Activated CD8-positive, alpha-beta T cell treated with anti-CD3 and anti-CD28 coated beads, Interleukin-2, amount 10 ng/mL, durations not matched to agents 7 days and 5 days (primary cell): ENCODE data around the gene TPK1. TPM values are rescaled to one million over a fixed set of nuclear protein-coding genes. Genes with fewer than 3 reads are reported as not detected.
"Not testable (repeated sequence)": the region's sequence is repeated elsewhere in the genome, so short reads cannot be mapped to it uniquely, and the experiment has no call there.

ENCODE experiments used
- ATAC-seq: fragments of 150-1000 bp; cut with Tn5 transposase; one replicate; pipeline ENCODE4 v1.10.0; 2021; ENCODE audit warnings: moderate library complexity
- CTCF ChIA-PET: fragments of 350-600 bp; sonication (Branson Sonifier 250); formaldehyde crosslinking; loops from one replicate; lab custom pipeline; 2021; ENCODE audit warnings: antibody characterized with exemption; lab: Charles Lee
- POLR2A ChIA-PET: fragments of 350-600 bp; sonication (Branson Sonifier 250); formaldehyde crosslinking; loops from one replicate; lab custom pipeline; 2021; ENCODE audit warnings: antibody characterized with exemption; lab: Charles Lee
- DNase-seq: peaks from one replicate; pipeline ENCODE4 v3.0.0-alpha.2; 2020
- H3K27ac Mint-ChIP-seq: one replicate; pipeline ENCODE4 v1.8.0; 2021; ENCODE audit warnings: mild to moderate bottlenecking, mixed read lengths
- H3K27me3 Mint-ChIP-seq: one replicate; pipeline ENCODE4 v1.8.0; 2021; ENCODE audit warnings: low read depth, mixed read lengths
- H3K36me3 Mint-ChIP-seq: one replicate; pipeline ENCODE4 v1.8.0; 2021; ENCODE audit warnings: low read depth, mixed read lengths
- H3K4me1 Mint-ChIP-seq: one replicate; pipeline ENCODE4 v1.8.0; 2021; ENCODE audit warnings: low read depth, mixed read lengths
- H3K4me3 Mint-ChIP-seq: one replicate; pipeline ENCODE4 v1.8.0; 2021; ENCODE audit warnings: mild to moderate bottlenecking, mixed read lengths
- H3K9me3 Mint-ChIP-seq: one replicate; pipeline ENCODE4 v1.8.0; 2022; ENCODE audit warnings: mixed read lengths; ENCODE audit not compliant: insufficient read depth
- total RNA-seq, 2 experiments: library from RNA; stranded (reverse); gene quantifications; one replicate each; pipeline ENCODE4 v1.2.3, GENCODE V29; 2021

TPK1 gene
- total RNA-seq, 2 experiments from 2014 or later = 10.2 to 10.7 TPM

GRCh38 chr7:144622745-144623144 is 213.1 kb downstream of the TPK1 start:
- H3K9me3 Mint-ChIP-seq = no peaks in the 10 kb centered on the region
- no peaks in the 10 kb centered on the region for H3K27me3 Mint-ChIP-seq
- H3K36me3 Mint-ChIP-seq = no peaks in the 10 kb centered on the region
- ATAC-seq (no peak), DNase-seq (no peak)
- no peak overlapping the region for H3K27ac Mint-ChIP-seq
- H3K4me3 Mint-ChIP-seq = no peak overlapping the region
- CTCF ChIA-PET = interaction anchor here (0.8 kb wide), 1 partner anchor 21 kb away, joined by 3 read pairs; no protein-coding TSS in a partner anchor
- no peaks in the 10 kb centered on the region for H3K4me1 Mint-ChIP-seq
- POLR2A ChIA-PET = no interaction called here

- Mint-ChIP-seq H3K27me3 (no peaks in the 10 kb centered on the region), H3K4me3 (no peak overlapping the region), H3K4me1 (no peaks in the 10 kb centered on the region), H3K36me3 (no peaks in the 10 kb centered on the region), H3K9me3 (no peaks in the 10 kb centered on the region), H3K27ac (no peak overlapping the region)
- no peak for ATAC-seq
- DNase-seq = no peak
- ChIA-PET CTCF (no interaction called here), POLR2A (no interaction called here)
These were observed 229.6 kb downstream of the TPK1 start for GRCh38 chr7:144606261-144606660.

- ChIA-PET POLR2A (no interaction called here), CTCF (no interaction called here)
- H3K4me3 Mint-ChIP-seq = no peak overlapping the region
- no peak overlapping the region for H3K27ac Mint-ChIP-seq
- H3K4me1 Mint-ChIP-seq = no peaks in the 10 kb centered on the region
- DNase-seq (no peak), ATAC-seq (no peak)
- H3K36me3 Mint-ChIP-seq = no peaks in the 10 kb centered on the region
- no peaks in the 10 kb centered on the region for H3K27me3 Mint-ChIP-seq
- peaks cover 15% of the 10 kb centered on the region for H3K9me3 Mint-ChIP-seq
These were observed 238.9 kb downstream of the TPK1 start for GRCh38 chr7:144596953-144597352.

GRCh38 chr7:144594580-144594979 is 241.3 kb downstream of the TPK1 start:
- CTCF ChIA-PET = interaction anchor here (0.6 kb wide), 1 partner anchor 24 kb away, joined by 3 read pairs; no protein-coding TSS in a partner anchor
- H3K9me3 Mint-ChIP-seq = peaks cover 15% of the 10 kb centered on the region
- POLR2A ChIA-PET = no interaction called here
- no peaks in the 10 kb centered on the region for H3K27me3 Mint-ChIP-seq
- H3K4me3 Mint-ChIP-seq = no peak overlapping the region
- no peaks in the 10 kb centered on the region for H3K4me1 Mint-ChIP-seq
- no peak overlapping the region for H3K27ac Mint-ChIP-seq
- ATAC-seq (no peak), DNase-seq (no peak)
- H3K36me3 Mint-ChIP-seq = no peaks in the 10 kb centered on the region

- DNase-seq (no peak), ATAC-seq (no peak)
- POLR2A ChIA-PET = no interaction called here
- H3K27me3 Mint-ChIP-seq = no peaks in the 10 kb centered on the region
- H3K4me3 Mint-ChIP-seq = no peak overlapping the region
- H3K9me3 Mint-ChIP-seq = no peaks in the 10 kb centered on the region
- no peaks in the 10 kb centered on the region for H3K36me3 Mint-ChIP-seq
- H3K27ac Mint-ChIP-seq = no peak overlapping the region
- CTCF ChIA-PET = no interaction called here
- no peaks in the 10 kb centered on the region for H3K4me1 Mint-ChIP-seq
These were observed 247.2 kb downstream of the TPK1 start for GRCh38 chr7:144588559-144589051.

- Mint-ChIP-seq H3K36me3 (no peaks in the 10 kb centered on the region), H3K4me3 (no peak overlapping the region), H3K27ac (no peak overlapping the region), H3K4me1 (no peaks in the 10 kb centered on the region), H3K27me3 (no peaks in the 10 kb centered on the region), H3K9me3 (no peaks in the 10 kb centered on the region)
- no peak for DNase-seq
- POLR2A ChIA-PET = no interaction called here
- CTCF ChIA-PET = no interaction called here
- ATAC-seq = no peak
These were observed 248.2 kb downstream of the TPK1 start for GRCh38 chr7:144587701-144588100.

- DNase-seq (no peak), ATAC-seq (no peak)
- H3K36me3 Mint-ChIP-seq = no peaks in the 10 kb centered on the region
- H3K9me3 Mint-ChIP-seq = no peaks in the 10 kb centered on the region
- H3K4me1 Mint-ChIP-seq = no peaks in the 10 kb centered on the region
- H3K4me3 Mint-ChIP-seq = no peak overlapping the region
- no peaks in the 10 kb centered on the region for H3K27me3 Mint-ChIP-seq
- no peak overlapping the region for H3K27ac Mint-ChIP-seq
- ChIA-PET POLR2A (no interaction called here), CTCF (no interaction called here)
These were observed 251.1 kb downstream of the TPK1 start for GRCh38 chr7:144584726-144585125.

- CTCF ChIA-PET = no interaction called here
- ATAC-seq = no peak
- no peak for DNase-seq
- H3K27me3 Mint-ChIP-seq = no peaks in the 10 kb centered on the region
- H3K9me3 Mint-ChIP-seq = no peaks in the 10 kb centered on the region
- POLR2A ChIA-PET = no interaction called here
- H3K36me3 Mint-ChIP-seq = no peaks in the 10 kb centered on the region
- H3K4me1 Mint-ChIP-seq = no peaks in the 10 kb centered on the region
- no peak overlapping the region for H3K4me3 Mint-ChIP-seq
- no peak overlapping the region for H3K27ac Mint-ChIP-seq
These were observed 256.2 kb downstream of the TPK1 start for GRCh38 chr7:144579687-144580086.

- ATAC-seq = no peak
- Mint-ChIP-seq H3K27me3 (no peaks in the 10 kb centered on the region), H3K36me3 (no peaks in the 10 kb centered on the region), H3K4me1 (no peaks in the 10 kb centered on the region), H3K4me3 (no peak overlapping the region), H3K9me3 (no peaks in the 10 kb centered on the region), H3K27ac (no peak overlapping the region)
- no peak for DNase-seq
- CTCF ChIA-PET = no interaction called here
- POLR2A ChIA-PET = no interaction called here
These were observed 260.4 kb downstream of the TPK1 start for GRCh38 chr7:144575456-144575855.

GRCh38 chr7:144574753-144575152 is 261.1 kb downstream of the TPK1 start:
- H3K27ac Mint-ChIP-seq, H3K4me1 Mint-ChIP-seq, ATAC-seq, DNase-seq, CTCF ChIA-PET, H3K36me3 Mint-ChIP-seq, H3K4me3 Mint-ChIP-seq, POLR2A ChIA-PET, H3K9me3 Mint-ChIP-seq, H3K27me3 Mint-ChIP-seq: not testable (repeated sequence)

- Mint-ChIP-seq H3K4me1 (no peaks in the 10 kb centered on the region), H3K27me3 (no peaks in the 10 kb centered on the region), H3K27ac (no peak overlapping the region), H3K9me3 (no peaks in the 10 kb centered on the region), H3K36me3 (no peaks in the 10 kb centered on the region), H3K4me3 (no peak overlapping the region)
- CTCF ChIA-PET = no interaction called here
- no peak for DNase-seq
- no peak for ATAC-seq
- POLR2A ChIA-PET = no interaction called here
These were observed 267.6 kb downstream of the TPK1 start for GRCh38 chr7:144568233-144568632.

GRCh38 chr7:144565586-144565985 is 270.3 kb downstream of the TPK1 start:
- POLR2A ChIA-PET = no interaction called here
- no peak for DNase-seq
- Mint-ChIP-seq H3K36me3 (no peaks in the 10 kb centered on the region), H3K27me3 (no peaks in the 10 kb centered on the region), H3K4me3 (no peak overlapping the region), H3K9me3 (no peaks in the 10 kb centered on the region), H3K27ac (no peak overlapping the region), H3K4me1 (no peaks in the 10 kb centered on the region)
- ATAC-seq = no peak
- CTCF ChIA-PET = no interaction called here

GRCh38 chr7:144549861-144550260 is 286.0 kb downstream of the TPK1 start:
- Mint-ChIP-seq H3K27ac (no peak overlapping the region), H3K9me3 (no peaks in the 10 kb centered on the region), H3K36me3 (no peaks in the 10 kb centered on the region), H3K4me3 (no peak overlapping the region), H3K4me1 (no peaks in the 10 kb centered on the region), H3K27me3 (no peaks in the 10 kb centered on the region)
- ATAC-seq (no peak), DNase-seq (no peak)
- ChIA-PET CTCF (no interaction called here), POLR2A (no interaction called here)
